HG03025 (cell line): ENCODE results near the gene ANGPTL2.
"Not testable (repeated sequence)": the region's sequence is repeated elsewhere in the genome, so short reads cannot be mapped to it uniquely, and the experiment has no call there.

Experiments used
- ATAC-seq: cut with Tn5 transposase; IDR thresholded peaks from one replicate; pipeline ENCODE4 v1.9.1; 2021; ENCODE audit warnings: mild to moderate bottlenecking, moderate library complexity; ENCODE audit not compliant: unreplicated experiment, low FRiP score

ANGPTL2 gene, protein sequence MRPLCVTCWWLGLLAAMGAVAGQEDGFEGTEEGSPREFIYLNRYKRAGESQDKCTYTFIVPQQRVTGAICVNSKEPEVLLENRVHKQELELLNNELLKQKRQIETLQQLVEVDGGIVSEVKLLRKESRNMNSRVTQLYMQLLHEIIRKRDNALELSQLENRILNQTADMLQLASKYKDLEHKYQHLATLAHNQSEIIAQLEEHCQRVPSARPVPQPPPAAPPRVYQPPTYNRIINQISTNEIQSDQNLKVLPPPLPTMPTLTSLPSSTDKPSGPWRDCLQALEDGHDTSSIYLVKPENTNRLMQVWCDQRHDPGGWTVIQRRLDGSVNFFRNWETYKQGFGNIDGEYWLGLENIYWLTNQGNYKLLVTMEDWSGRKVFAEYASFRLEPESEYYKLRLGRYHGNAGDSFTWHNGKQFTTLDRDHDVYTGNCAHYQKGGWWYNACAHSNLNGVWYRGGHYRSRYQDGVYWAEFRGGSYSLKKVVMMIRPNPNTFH

DNA sequence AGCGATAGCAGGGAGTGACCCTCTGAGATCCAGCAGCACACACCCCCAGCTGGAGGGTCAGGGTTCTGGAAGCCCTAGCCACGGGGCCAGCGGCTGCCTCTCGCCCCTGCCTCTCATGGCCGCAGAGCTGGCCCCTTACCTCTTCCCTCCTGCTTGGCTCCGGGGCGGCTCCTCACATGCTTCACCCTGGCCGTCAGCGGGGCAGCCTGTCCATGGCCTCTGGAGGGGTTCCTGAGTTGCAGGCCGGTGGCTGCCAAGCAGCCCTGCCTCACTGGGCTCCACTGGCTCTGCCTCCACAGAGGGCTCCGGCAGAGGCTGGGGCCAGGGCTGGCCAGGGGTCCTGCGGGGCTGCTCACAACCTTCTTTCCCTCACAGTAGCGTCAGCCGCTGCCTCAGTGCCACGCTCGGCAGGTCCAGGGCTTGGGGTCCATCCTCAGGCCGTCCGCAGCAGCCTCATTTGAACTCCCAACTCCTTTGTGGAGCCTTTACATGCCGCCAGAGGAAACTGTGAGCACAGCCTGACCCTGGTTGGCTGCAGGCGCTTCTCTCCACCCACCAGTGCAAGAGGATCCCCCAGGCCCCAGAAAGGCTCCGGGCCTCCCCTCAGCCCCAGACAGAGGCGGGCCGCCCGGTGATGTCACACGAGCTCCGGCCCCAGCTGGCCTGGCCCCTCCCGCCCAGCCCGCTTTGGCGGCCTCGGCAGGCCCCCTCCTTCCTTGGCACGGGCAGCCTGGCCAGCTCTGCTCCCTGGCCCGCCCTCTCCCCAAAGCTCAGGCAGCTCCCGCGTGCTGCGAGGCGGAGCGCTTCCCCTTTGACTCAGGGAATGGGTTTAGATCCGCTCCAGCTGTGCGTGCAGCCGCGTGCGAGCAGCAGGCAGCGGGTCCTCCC lies at the start of gene ANGPTL2:
TSS of gene ANGPTL2 (minus strand) at position 460 of the 888 bp plus-strand sequence. CDS start 13,904 bp downstream, outside the sequence.
- ATAC-seq = no peak

DNA sequence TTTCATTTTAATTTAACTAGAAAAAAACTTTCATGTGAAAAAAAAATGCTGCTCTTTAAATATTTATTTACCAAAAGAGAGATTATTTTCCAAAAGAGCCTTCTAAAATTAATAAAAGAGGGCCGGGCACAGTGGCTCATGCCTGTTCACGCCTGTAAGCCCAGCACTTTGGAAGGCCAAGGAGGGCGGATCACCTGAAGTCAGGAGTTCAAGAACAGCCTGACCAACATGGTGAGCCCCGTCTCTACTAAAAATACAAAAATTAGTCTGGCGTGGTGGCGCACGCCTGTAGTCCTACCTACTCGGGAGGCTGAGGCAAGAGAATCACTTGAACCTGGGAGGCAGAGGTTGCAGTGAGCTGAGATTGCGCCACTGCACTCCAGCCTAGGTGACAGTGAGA lies 48.9 kb upstream of the ANGPTL2 start:
- not testable (repeated sequence) for ATAC-seq

DNA sequence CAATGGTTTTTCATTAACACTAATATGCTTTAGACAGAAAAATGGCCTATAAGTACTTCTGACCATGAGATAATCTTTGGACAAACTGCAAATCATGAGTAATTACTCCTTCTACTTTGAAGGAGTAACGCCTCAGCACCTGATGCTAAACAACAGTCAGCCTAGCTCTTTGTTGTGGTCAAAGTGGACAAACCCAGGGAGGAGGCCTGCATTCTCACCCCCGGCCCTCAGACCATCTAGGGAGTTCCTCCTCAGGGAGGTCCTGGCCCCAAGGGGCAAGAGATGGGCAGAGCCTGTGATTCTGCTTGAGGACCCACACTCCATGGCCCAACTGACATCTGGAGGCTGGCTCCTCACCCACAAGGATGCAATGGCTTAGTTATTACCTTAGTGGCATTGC lies 48.2 kb upstream of the ANGPTL2 start:
- no peak for ATAC-seq

DNA sequence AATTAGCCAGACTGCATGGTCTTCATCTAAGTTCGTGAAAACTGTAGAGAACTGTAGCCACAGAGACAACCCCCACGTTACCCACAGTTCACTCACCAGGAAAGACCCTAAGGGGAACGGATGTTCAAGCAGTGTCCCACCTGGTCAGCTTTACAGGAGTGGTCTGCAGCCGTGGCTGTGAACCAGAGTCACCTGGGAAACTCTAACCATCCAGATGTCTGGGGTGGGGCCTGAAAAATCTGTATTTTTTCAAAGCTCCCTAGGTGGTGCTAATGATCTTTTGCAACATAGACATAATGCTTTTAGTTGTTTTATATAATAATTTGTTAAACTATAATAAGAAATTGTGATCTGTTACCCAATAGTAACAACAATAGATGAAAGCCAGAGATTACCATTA lies 47.7 kb upstream of the ANGPTL2 start:
- no peak for ATAC-seq

DNA sequence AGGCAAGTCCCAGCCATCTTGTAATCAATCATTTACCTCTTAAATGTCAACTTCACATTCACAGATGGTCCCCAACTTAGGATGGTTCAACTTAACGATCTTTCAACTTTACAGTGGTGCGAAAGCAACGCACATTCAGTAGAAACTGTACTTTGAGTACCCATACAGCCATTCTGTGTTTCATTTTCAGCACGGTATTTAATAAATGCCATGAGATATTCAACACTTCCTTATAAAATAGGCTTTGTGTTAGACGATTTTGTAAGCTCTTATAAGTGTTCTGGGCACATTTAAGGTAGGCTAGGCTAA lies 47.1 kb upstream of the ANGPTL2 start:
- ATAC-seq = no peak

DNA sequence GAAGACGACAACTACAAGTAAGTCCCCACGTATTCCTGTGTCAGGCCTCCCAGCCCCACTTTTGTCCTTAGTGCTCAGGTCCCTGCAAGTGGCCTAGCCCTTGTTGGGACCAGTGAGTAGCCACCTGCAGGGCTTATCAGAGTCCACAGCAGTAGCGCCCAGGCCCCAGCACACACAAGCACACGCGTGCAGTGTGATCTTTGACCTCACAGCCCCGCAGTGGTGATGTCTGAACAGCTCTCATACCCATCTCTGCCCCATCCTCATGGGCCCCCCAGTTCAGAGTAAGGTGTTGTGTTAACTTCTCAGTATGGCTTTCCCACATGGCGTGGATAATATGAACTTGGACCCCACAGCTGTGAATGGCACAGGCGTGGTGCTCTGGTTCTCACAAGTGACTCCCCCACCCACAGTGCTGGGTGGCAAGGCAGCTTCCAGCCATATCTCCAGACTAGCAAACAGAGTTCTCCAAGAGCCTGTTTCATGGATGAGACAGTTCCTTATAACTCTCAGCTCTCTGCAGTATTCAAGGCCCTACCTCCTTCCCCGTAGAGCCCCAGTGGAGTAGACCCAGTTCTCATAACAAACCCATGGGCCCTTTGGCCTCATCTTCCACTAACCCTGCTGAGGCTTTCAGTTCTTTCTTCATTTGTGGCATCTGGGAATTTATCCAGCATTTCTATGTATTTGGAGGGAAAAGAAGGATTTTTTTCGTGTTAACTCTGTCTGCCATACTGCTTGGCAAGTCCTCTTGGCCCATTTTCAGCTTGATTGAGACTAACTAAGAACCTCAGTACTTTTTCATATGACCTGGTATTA lies 46.5 kb upstream of the ANGPTL2 start:
- no peak for ATAC-seq

DNA sequence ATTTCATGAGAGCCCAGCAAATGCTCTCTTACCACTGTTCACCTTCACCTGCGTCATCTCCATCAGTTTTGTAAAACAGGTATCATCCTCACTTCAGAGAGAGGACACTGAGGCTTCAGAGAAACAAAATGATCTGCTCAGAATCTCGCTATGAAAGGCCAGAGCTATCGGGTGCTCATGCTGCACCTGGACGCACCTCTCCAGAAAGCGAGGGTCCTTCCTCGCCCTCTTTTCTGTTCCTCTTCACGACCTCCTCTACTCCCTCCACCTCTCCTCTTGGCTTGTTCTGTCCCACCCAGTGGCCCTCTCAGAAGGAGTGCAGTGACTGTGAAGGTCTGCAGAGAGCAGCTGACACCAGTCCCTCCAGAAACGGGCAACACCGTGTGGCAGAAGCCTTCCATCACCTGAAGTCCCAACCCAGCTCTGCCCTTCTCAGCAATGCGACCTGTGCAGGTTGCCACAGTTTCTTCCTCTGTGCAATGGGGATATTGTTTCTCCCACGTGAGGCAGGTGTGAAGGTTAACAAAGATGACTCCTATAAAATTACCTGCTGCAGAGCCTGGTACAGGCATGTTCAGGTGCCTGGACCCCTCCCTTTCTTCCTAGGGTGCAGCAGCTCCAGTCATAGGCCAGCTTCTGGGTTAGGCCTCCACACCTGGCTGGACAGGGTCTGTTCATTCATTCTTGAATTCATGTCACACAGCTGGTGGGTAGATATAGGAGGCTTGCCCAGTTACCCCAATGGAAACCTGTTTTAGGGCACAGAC lies 45.3 kb upstream of the ANGPTL2 start:
- no peak for ATAC-seq

DNA sequence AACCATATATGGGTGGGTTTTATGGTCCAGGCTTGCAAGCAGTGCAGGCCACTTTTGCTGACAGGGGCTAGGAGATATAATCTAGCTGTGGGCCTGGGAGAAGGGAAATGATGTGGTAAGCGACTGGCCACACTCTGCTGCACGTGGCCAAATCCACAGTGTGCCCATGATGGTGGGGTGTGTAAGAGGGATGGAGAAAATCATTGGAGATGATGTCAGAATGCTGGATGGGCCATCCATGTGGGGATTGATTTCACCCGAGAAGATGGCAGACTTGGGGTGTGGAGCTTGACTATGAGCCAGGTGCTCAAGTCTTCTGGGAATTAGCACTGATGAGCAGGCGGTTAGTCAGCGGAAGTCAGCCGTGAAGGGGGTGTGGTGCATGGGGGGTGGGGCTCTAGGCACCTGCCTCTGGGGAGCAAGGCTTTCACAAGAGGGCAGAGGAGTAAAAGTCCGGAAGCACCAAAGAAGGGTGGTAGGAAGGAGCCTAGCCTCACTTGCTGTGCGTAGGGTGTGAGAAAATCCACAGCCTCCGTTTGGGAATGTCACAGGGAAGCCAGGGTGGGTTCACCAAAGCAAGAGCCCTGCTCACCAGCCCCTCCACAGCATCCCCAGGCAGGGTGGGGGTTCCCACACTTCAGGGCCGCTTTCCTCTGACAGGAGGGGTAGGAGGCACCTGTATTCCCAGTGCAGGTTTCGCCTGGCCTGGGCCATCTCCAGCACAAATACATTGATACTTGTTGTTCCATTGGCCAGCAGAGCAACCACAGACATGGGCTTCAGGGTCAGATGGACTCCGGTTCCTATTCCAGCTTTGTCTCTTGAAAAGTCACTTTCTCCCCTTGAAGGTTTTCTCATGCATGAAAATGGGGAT lies 44.5 kb upstream of the ANGPTL2 start:
- ATAC-seq = peak; percentile 39

DNA sequence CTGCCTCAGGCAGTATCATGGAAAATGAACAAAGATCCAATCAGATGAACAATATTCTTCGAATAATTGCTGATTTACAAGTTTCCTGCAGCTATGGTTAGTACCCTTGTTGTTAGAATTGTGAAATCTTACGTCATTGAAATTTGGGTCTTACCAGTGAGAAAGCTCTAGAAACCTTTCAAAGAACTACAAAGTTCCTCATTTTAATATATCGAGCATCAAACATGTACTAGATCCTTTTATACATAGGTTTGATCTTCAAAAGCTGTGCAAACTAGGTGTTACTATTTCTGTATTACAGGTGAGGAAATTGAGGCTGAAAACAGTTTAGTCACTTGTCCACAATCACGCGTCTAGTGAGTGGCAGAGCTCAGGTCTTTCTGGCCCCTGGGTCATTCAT lies 43.7 kb upstream of the ANGPTL2 start:
- no peak for ATAC-seq

DNA sequence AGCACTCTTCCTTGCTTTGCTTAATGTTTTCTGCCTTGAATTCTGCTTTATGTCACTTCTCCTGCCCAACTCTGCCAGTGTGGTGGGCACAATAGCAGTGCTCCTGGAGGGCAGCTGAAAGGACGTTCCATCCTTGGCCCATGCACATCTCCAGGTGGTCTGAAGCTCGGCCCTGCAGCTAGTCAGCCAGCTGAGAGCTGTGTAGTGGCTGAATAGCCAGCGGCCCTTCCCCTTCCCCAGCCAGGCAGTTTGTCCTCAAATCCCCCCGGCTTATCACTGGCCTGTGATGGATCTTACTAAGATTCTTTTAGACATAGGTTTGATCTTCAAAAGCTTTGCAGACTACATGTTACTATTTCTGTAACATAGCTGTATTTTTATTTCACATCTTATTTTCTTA lies 42.7 kb upstream of the ANGPTL2 start:
- ATAC-seq = no peak

DNA sequence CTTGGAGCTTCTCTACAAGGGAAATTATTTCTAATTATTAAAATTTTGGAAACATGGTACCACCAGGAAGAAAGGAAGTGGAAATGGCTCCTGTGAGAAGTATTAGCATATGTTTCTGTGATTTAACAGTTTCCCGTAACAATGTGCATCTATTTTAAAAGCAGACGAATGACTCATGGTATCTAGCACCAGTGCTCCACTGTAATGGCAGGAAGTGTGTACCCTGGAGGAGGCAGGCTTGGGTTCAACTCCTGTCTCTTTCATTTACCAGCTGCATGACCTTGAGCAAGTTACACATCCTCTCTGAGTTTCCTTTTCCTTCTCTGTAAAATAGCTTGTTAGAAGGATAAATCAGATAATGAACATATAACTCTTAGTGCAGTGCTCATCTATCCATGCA lies 41.0 kb upstream of the ANGPTL2 start:
- ATAC-seq = no peak

DNA sequence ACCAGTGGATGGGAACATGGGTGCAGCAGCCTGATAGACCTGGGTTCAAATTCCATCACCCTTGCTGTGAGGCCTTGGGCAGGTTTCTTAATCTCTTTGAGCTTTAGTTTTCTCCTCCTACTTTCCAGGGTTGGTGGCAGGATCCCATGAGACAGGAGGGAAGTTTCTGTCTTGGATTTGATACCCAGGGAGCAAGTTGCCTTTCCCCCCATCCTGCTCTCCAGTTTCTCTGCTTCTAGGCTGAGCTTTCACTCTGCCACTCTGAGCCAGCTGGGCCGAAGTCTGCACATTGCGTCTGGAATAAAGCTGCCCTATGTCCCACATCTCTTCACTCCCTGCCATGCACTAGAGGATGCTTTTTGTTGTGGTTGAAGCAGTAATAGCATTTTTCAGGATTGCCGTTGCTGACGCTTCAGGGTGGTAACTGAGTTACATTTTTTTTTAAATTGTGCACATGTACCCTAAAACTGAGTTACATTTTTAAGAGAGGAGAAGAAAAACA lies 40.5 kb upstream of the ANGPTL2 start:
- ATAC-seq = no peak

DNA sequence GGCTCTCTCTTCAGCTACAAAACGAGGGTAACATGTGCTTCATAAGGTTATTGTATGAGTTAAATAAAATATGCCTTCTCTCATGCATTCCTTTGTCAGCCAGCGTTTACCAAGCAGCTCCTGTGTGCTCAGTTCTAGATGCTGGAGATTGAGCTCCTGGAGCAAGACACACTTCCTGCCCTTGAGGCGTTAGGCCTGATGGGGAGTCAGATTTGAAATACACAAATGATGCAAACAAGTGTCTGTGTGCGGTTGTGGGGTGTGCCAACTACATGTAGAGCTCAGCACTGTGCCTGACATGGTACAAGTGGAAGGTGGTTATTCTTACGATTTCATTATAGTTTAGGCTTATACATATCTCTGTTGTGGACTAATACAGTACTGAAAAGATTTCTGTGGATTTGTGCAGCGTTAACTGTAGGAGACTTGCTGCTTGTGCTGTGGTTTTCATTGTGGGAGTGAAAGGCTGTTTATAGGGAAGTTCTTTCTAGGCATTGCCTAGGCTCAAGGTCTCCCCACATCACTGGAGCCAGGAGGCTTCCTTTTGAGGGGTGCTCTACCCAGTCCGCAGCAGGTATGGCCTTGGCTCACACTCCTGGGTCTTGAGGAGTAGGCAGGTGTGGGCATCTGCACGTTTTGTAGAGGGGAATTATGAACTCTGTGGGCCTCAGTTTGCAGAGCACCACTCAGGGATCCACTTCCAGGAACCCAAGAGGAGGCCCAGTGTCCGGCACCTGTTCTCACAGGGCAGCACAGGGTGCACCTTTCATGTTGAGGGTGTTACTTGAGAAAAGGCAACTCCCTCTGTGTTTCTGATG lies 39.8 kb upstream of the ANGPTL2 start:
- no peak for ATAC-seq

DNA sequence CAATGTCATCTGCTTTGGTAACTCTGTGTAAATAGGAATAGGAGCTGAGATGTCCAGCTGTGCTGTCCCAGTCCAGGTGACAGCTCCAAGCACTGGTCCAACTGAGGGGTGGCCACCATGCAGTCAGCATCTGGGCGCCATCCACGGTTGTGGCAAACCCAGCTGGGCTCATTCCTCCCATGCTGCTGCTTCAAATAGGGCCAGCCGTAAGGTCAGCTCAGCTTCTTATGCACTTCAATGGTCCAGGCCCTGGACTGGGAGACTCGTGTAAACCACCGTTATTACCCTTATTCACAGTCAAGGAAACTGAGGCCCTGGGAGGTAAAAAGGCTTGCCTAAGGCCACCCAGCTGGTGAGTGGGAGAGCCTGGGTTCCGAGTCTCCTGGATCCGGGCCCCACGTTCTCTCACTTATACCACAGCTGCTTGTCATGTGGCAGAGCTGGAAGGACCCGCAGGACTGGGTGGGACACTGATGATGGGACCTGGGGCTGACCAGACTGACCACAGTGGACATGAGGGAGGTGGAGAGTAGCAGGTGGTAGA lies 38.7 kb upstream of the ANGPTL2 start:
- ATAC-seq = no peak

DNA sequence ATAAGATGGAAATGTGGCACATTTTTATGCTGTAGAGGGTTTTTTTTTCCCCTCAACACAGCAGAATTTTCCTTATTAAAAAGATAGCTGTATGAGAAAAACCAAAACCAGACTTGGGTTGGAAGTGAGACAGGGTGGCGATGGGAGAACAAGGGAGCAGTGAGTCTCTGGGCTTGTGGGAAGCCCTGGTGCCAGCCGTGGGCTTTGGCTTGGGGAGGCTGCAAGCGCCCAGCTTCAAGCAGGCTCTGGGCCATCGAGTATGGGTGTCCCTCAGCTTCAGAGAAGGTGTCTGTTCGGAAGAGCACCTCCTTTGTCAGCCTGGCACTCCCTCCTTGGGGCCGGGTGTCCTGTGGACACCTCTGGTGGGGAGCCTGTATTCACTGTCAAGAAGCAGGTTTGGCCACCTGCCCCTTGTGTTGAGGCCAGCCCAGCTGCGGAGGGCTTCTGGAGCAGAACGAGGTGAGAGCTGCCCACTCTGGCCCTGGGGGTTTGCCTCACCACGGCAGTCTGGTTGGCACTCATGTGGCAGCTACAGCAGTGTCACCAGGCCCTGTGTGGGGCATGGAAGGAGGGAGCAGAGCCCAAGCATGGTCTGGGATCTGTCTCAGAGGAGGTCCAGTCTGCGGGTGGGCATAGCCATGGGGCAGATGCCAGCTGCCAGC lies 37.6 kb upstream of the ANGPTL2 start:
- ATAC-seq = no peak

DNA sequence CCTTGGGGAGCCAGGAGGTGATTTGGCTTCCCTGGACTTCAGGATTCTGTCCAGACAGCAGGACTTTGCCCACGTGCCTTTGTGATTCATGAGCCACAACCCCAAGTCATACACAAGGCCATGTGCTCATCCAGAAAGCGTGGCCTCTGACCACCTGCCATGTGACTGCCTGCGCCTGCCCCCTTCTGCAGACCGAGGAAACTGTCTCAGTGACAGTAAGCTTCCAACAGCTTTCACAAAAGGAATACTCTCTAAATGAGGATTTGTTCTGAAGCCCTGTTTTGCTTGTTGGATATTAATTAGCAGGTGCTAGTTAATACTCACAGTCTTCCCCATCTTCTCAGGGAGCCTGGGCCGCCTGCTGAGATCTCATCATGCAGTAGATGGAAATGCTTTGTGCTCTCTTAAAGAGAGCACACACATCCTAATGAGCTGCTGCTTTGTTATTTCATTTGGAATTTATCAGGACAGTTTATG lies 36.9 kb upstream of the ANGPTL2 start:
- no peak for ATAC-seq

DNA sequence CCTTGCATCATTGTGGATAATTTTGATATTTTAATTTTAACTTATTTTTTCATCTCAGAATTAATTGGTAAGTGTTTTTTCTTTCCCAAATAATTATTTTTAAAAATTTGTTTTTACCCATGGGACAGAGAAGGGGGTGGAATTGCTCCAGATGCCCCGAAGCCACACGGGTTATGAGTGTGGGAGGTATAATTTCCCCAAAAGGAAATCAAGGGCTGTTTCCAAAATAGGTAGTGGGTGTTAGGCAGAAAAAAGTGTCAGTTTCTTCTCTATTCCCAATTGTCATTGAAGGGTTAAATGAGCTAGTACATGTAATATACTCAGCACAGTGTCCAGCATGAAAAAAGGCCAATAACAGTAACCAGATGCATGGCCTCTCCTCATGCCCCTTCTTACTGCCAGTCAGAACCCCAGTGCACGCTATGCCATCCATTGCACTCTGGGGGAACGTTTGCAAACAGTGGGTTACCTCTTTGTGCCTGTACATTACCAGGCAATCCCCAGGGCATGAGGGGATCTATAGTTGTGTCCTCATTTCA lies 36.4 kb upstream of the ANGPTL2 start:
- ATAC-seq = no peak
